ENCODE measurements around the gene POLDIP2.

GRCh38 chr17:28365487-28365886 is 8.2 kb upstream of the POLDIP2 start:
- no peak for TF ChIP-seq CTCF (conservative IDR thresholded peaks at IDR 0.05; ENCODE audit: low read length)
- TF ChIP-seq EZH2phosphoT487 (IDR thresholded peaks at IDR 0.05; ENCODE audit: borderline replicate concordance, low read depth, low read length): no peak

Data from OCI-LY7 (cell line).